IMR-90 (cell line): ENCODE results near the gene PITPNM2. TPM values are rescaled to one million over a fixed set of nuclear protein-coding genes. Genes with fewer than 3 reads are reported as not detected.

ENCODE experiments used
- ATAC-seq: fragments of 200-7000 bp; cut with Tn5 transposase; 2 replicates; pipeline ENCODE4 v1.9.1; 2020; ENCODE audit warnings: low read depth, mild to moderate bottlenecking, moderate library complexity
- BruUV-seq: library from RNA; stranded (reverse); fragments of 400-500 nt; replicated peaks from 2 replicates; lab custom pipeline; 2021; lab: Mats Ljungman, UMichigan
- CTCF ChIA-PET: fragments of 300-600 bp; formaldehyde crosslinking; extraction: SDS; loops from one replicate; lab custom pipeline; 2021; ENCODE audit warnings: antibody characterized with exemption; lab: Yijun Ruan, JAX
- POLR2A ChIA-PET: fragments of 300-600 bp; sonication (Branson Sonifier 250); formaldehyde crosslinking; loops from one replicate; lab custom pipeline; 2022; ENCODE audit warnings: antibody characterized with exemption; ENCODE audit not compliant: unreplicated experiment; lab: Charles Lee
- DNase-seq: peaks from one replicate; pipeline ENCODE4 v3.0.0; 2013
- H2AFZ ChIP-seq: replicated peaks from 2 replicates; pipeline ENCODE3; 2013; ENCODE audit warnings: low read length, mild to moderate bottlenecking; ENCODE audit not compliant: poor library complexity
- H2AK5ac ChIP-seq: 2 replicates; pipeline ENCODE4 v1.6.1; 2013; ENCODE audit warnings: low read depth, low read length, inconsistent platforms
- H2AK9ac ChIP-seq: replicated peaks from 2 replicates; pipeline ENCODE3; 2013; ENCODE audit warnings: mild to moderate bottlenecking, low read depth, low read length, moderate library complexity; ENCODE audit not compliant: poor library complexity
- H2BK120ac ChIP-seq: 2 replicates; pipeline ENCODE4 v1.6.1; 2013; ENCODE audit warnings: low read depth, low read length, inconsistent platforms
- H2BK15ac ChIP-seq: 3 replicates; pipeline ENCODE4 v1.6.1; 2013; ENCODE audit warnings: low read depth, low read length, inconsistent platforms
- H2BK20ac ChIP-seq: 2 replicates; pipeline ENCODE4 v1.6.1; 2013; ENCODE audit warnings: low read depth, mild to moderate bottlenecking, inconsistent platforms, low read length, moderate library complexity
- H2BK5ac ChIP-seq: 2 replicates; pipeline ENCODE4 v1.6.1; 2013; ENCODE audit warnings: mild to moderate bottlenecking, low read depth, low read length, inconsistent platforms; ENCODE audit not compliant: poor library complexity, severe bottlenecking
- H3K14ac ChIP-seq: replicated peaks from 2 replicates; pipeline ENCODE4 v1.6.1; 2013; ENCODE audit warnings: low read depth, low read length, inconsistent platforms
- H3K18ac ChIP-seq: 2 replicates; pipeline ENCODE4 v1.6.1; 2013; ENCODE audit warnings: low read depth, low read length, control low read depth
- H3K23ac ChIP-seq: 2 replicates; pipeline ENCODE4 v1.6.1; 2013; ENCODE audit warnings: low read depth, low read length, inconsistent platforms
- H3K27ac ChIP-seq: 2 replicates; pipeline ENCODE4 v1.5.1; 2013; ENCODE audit warnings: mild to moderate bottlenecking, control low read depth, low read length; ENCODE audit not compliant: insufficient read depth
- H3K27me3 ChIP-seq: 2 replicates; pipeline ENCODE4 v1.6.1; 2013; ENCODE audit warnings: low read length; ENCODE audit not compliant: control insufficient read depth, insufficient read depth
- H3K36me3 ChIP-seq: 2 replicates; pipeline ENCODE4 v1.6.1; 2013; ENCODE audit warnings: low read length, mixed read lengths; ENCODE audit not compliant: control insufficient read depth, insufficient read depth
- H3K4ac ChIP-seq: 2 replicates; pipeline ENCODE4 v1.6.1; 2013; ENCODE audit warnings: low read depth, low read length, inconsistent platforms
- H3K4me1 ChIP-seq: 2 replicates; pipeline ENCODE4 v1.6.1; 2013; ENCODE audit warnings: low read length, mixed read lengths; ENCODE audit not compliant: control insufficient read depth, insufficient read depth
- H3K4me2 ChIP-seq: 2 replicates; pipeline ENCODE4 v1.6.1; 2013; ENCODE audit warnings: low read depth, mild to moderate bottlenecking, control low read depth, low read length, moderate library complexity
- H3K4me3 ChIP-seq: 2 replicates; pipeline ENCODE4 v1.5.1; 2013; ENCODE audit warnings: low read depth, mild to moderate bottlenecking, control low read depth, low read length, moderate library complexity; ENCODE audit not compliant: insufficient read depth
- H3K56ac ChIP-seq: 2 replicates; pipeline ENCODE4 v1.6.1; 2013; ENCODE audit warnings: low read length, inconsistent platforms; ENCODE audit not compliant: insufficient read depth; ENCODE audit errors: extremely low read depth
- H3K79me1 ChIP-seq, 2 experiments: 2 replicates each; pipeline ENCODE4 v1.6.1; 2013; ENCODE audit warnings: low read length in 2 of 2, inconsistent platforms in 1 of 2, low read depth in 1 of 2
- H3K9ac ChIP-seq: 2 replicates; pipeline ENCODE4 v1.6.1; 2013; ENCODE audit warnings: low read depth, low read length, control low read depth
- H3K9me1 ChIP-seq: 2 replicates; pipeline ENCODE4 v1.6.1; 2013; ENCODE audit warnings: low read length, inconsistent platforms; ENCODE audit not compliant: insufficient read depth
- H3K9me3 ChIP-seq: 2 replicates; pipeline ENCODE4 v1.6.1; 2013; ENCODE audit warnings: low read length; ENCODE audit not compliant: control insufficient read depth, insufficient read depth
- H4K20me1 ChIP-seq: 2 replicates; pipeline ENCODE4 v1.6.1; 2013; ENCODE audit warnings: low read length, inconsistent platforms; ENCODE audit not compliant: insufficient read depth
- H4K5ac ChIP-seq: 2 replicates; pipeline ENCODE4 v1.6.1; 2013; ENCODE audit warnings: mild to moderate bottlenecking, low read depth, low read length, control low read depth
- H4K8ac ChIP-seq, 2 experiments: 2 replicates each; pipeline ENCODE4 v1.6.1; 2013; ENCODE audit warnings: low read depth in 2 of 2, low read length in 2 of 2, control low read depth in 1 of 2, inconsistent platforms in 1 of 2
- H4K91ac ChIP-seq: 2 replicates; pipeline ENCODE4 v1.6.1; 2013; ENCODE audit warnings: low read depth, low read length, inconsistent platforms; ENCODE audit not compliant: insufficient read depth
- BHLHE40 ChIP-seq: fragments of 150-350 bp; IDR thresholded peaks from 2 replicates; pipeline ENCODE4 v1.6.1; 2016; ENCODE audit warnings: mild to moderate bottlenecking, low read depth, low read length
- CEBPB ChIP-seq: IDR thresholded peaks from 2 replicates; pipeline ENCODE4 v1.6.1; 2012; ENCODE audit warnings: low read depth, low read length, improper control_type of control experiment
- CHD1 ChIP-seq: IDR thresholded peaks from 2 replicates; pipeline ENCODE4 v1.6.1; 2012; ENCODE audit warnings: low read depth, low read length, improper control_type of control experiment
- ELK1 ChIP-seq: fragments of 150-350 bp; IDR thresholded peaks from 2 replicates; pipeline ENCODE4 v1.6.1; 2016; ENCODE audit warnings: low read depth, mild to moderate bottlenecking, low read length, moderate library complexity, borderline replicate concordance
- FOS ChIP-seq: fragments of 150-350 bp; IDR thresholded peaks from 2 replicates; pipeline ENCODE4 v1.6.1; 2016; ENCODE audit warnings: low read depth, low read length
- MAFK ChIP-seq: IDR thresholded peaks from 2 replicates; pipeline ENCODE4 v1.6.1; 2012; ENCODE audit warnings: low read depth, low read length, improper control_type of control experiment
- MXI1 ChIP-seq: IDR thresholded peaks from 2 replicates; pipeline ENCODE4 v1.6.1; 2012; ENCODE audit warnings: low read depth, mild to moderate bottlenecking, low read length, moderate library complexity, borderline replicate concordance
- NFE2L2 ChIP-seq: fragments of 150-350 bp; IDR thresholded peaks from 2 replicates; pipeline ENCODE4 v1.6.1; 2016; ENCODE audit warnings: low read depth, mild to moderate bottlenecking, low read length
- POLR2A ChIP-seq: IDR thresholded peaks from 2 replicates; pipeline ENCODE4 v1.6.1; 2012; ENCODE audit warnings: mild to moderate bottlenecking, low read depth, low read length
- RAD21 ChIP-seq: IDR thresholded peaks from 2 replicates; pipeline ENCODE4 v1.6.1; 2012; ENCODE audit warnings: low read length, improper control_type of control experiment
- RCOR1 ChIP-seq: IDR thresholded peaks from 2 replicates; pipeline ENCODE4 v1.6.1; 2012; ENCODE audit warnings: mild to moderate bottlenecking, low read length, improper control_type of control experiment; ENCODE audit not compliant: insufficient replicate concordance
- RFX5 ChIP-seq: IDR thresholded peaks from 2 replicates; pipeline ENCODE4 v1.8.0; 2012; ENCODE audit warnings: low read depth, mild to moderate bottlenecking, low read length, moderate library complexity
- SMC3 ChIP-seq: fragments of 150-350 bp; IDR thresholded peaks from 2 replicates; pipeline ENCODE4 v1.6.1; 2016; ENCODE audit warnings: low read depth, mild to moderate bottlenecking, antibody characterized with exemption, low read length, moderate library complexity
- USF2 ChIP-seq: fragments of 150-350 bp; IDR thresholded peaks from 2 replicates; pipeline ENCODE4 v1.6.1; 2017; ENCODE audit warnings: mild to moderate bottlenecking, antibody characterized with exemption, low read length, low read depth
- WGBS, 2 experiments: methylation state at CpG; one replicate each; pipeline versions ENCODE4 v1.1.5 to v1.1.7; 2013; ENCODE audit warnings: missing lambda C conversion rate in 2 of 2; ENCODE audit not compliant: insufficient read length in 1 of 2; ENCODE audit errors: extremely low coverage in 2 of 2; 5-methylcytosine and 5-hydroxymethylcytosine counted together
- dilution Hi-C: fragments of 300-500 bp; cut with HindIII; formaldehyde crosslinking; loops from one replicate; pipeline ENCODE4 v1.14.3; 2018; ENCODE audit warnings: low sequenced_read_pairs; ENCODE audit not compliant: unreplicated experiment
- in situ Hi-C: fragments of 300-500 bp; cut with MboI; formaldehyde crosslinking; loops from 3 replicates; pipeline ENCODE4 v1.14.3; 2019; ENCODE audit warnings: low sequenced_read_pairs, inconsistent platforms, mixed read lengths
- intact Hi-C: fragments of 100-400 bp; cut with micrococcal nuclease; formaldehyde crosslinking; loops from 2 replicates; pipeline ENCODE4 v1.10.0; 2022
- polyA plus RNA-seq, 3 experiments: library from polyadenylated mRNA; depleted of rRNA; stranded (reverse); fragments of >200 nt; gene quantifications; 2 replicates each; pipeline ENCODE4 v1.2.3, GENCODE V29; 2012; ENCODE audit warnings: low replicate concordance in 1 of 3
- total RNA-seq: library from RNA; depleted of rRNA; stranded (reverse); fragments of >200 nt; gene quantifications from 2 replicates; pipeline ENCODE4 v1.2.3, GENCODE V29; 2012

The PITPNM2 gene
- total and polyA plus RNA-seq, 2 of the 4 experiments (the other 2 are of a cell fraction): 1.6 to 3.0 TPM

GRCh38 chr12:123114304-123115083 lies 36.4 kb downstream of the PITPNM2 start (continued):
- TF ChIP-seq MAFK (no peak), CEBPB (no peak)

GRCh38 chr12:123113026-123113425 lies 37.9 kb downstream of the PITPNM2 start:
- no peak overlapping the region for H2BK15ac ChIP-seq
- ChIA-PET CTCF (no interaction called here), POLR2A (no interaction called here)
- dilution Hi-C loops: no loop called here
- no peak overlapping the region for H4K5ac ChIP-seq
- H2BK5ac ChIP-seq: no peak overlapping the region
- no peak for DNase-seq
- no peak overlapping the region for H4K91ac ChIP-seq
- BruUV-seq: no TSS peak
- H3K4me3 ChIP-seq: no peak overlapping the region
- H3K79me1 ChIP-seq: peaks cover 17 to 51% of the 10 kb centered on the region in 2 experiments
- H2AK9ac ChIP-seq: no peak overlapping the region
- H3K14ac ChIP-seq: no peak overlapping the region
- H3K36me3 ChIP-seq: peaks cover 17% of the 10 kb centered on the region; the same call in 1 of the 2 replicates
- no peak overlapping the region for H3K27ac ChIP-seq
- H4K20me1 ChIP-seq: peaks cover 52% of the 10 kb centered on the region
- peaks cover 27% of the 10 kb centered on the region for H3K4me1 ChIP-seq
- H4K8ac ChIP-seq: no peak overlapping the region
- peaks cover 41% of the 10 kb centered on the region for H3K9me1 ChIP-seq
- in situ Hi-C loops: no loop called here
- H2BK20ac ChIP-seq: peak overlapping the region; percentile 45; the same call in 1 of the 2 replicates
- H2BK120ac ChIP-seq: no peak overlapping the region
- peak overlapping the region; percentile 46; the same call in 1 of the 2 replicates for H2AK5ac ChIP-seq
- H2AFZ ChIP-seq: no peak overlapping the region
- H3K4me2 ChIP-seq: no peak overlapping the region
- intact Hi-C loops: no loop called here
- H3K56ac ChIP-seq: no peak overlapping the region
- H3K18ac ChIP-seq: no peak overlapping the region
- H3K9ac ChIP-seq: no peak overlapping the region
- WGBS, 2 experiments: 50% methylated on average over 2 of the region's 8 CpGs; no CpG with 5 or more reads in 1 of the 2 experiments
- no peaks in the 10 kb centered on the region for H3K27me3 ChIP-seq
- no peaks in the 10 kb centered on the region for H3K9me3 ChIP-seq
- ATAC-seq: no peak
- peak overlapping the region; percentile 27; the same call in 1 of the 2 replicates for H3K4ac ChIP-seq
- H3K23ac ChIP-seq: no peak overlapping the region
- no peak for TF ChIP-seq POLR2A
- TF ChIP-seq CEBPB: no peak
- TF ChIP-seq FOS: no peak
- no peak for TF ChIP-seq BHLHE40
- no peak for TF ChIP-seq MXI1
- no peak for TF ChIP-seq NFE2L2
- TF ChIP-seq USF2: no peak
- no peak for TF ChIP-seq CHD1
- TF ChIP-seq ELK1: no peak
- TF ChIP-seq SMC3: no peak
- TF ChIP-seq RCOR1: no peak
- TF ChIP-seq RAD21: no peak
- TF ChIP-seq RFX5: no peak
